Gastrocnemius medialis (tissue), 4 donors: ENCODE measurements around the gene TMEM87B.

Experiments used
- POLR2A ChIP-seq, 2 donors: fragments of 450-650 bp; IDR thresholded peaks; one replicate each; pipeline ENCODE4 v1.6.1; 2017; ENCODE audit warnings: antibody characterized with exemption in 2 of 2, mild to moderate bottlenecking in 2 of 2, moderate library complexity in 2 of 2
- TF ChIP-seq, protein P1 (sequence below), 5 experiments: fragments of 450-650 bp in 3 of 5; fragments of 200-600 bp in 2 of 5; sonication (generic) in 2 of 5; IDR thresholded peaks in 4 of 5; conservative IDR thresholded peaks in 1 of 5; 1 replicate in 4 of 5; 2 replicates in 1 of 5; pipeline ENCODE4 v1.5.1; 2016 to 2019; ENCODE audit warnings: antibody characterized with exemption in 5 of 5, mild to moderate bottlenecking in 3 of 5, moderate library complexity in 3 of 5

DNA sequence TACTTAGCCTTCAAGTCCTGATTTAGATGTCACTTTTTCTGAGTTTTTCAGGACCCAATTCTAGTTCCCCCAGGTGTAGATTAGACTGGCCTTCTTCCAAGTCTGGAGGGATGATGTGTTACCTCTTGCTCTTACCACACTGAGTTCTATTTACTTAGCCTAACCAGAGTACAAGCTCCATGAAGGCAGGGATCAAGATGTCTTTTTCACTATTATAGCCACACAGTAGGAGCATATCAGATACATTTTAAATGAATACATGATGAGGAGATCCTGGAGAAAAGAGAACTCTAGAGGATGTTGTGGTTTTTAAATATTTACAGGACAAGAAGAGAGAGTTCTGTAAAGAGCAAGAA, 30.3 kb downstream of the TMEM87B start:
- TF ChIP-seq, protein P1, sequence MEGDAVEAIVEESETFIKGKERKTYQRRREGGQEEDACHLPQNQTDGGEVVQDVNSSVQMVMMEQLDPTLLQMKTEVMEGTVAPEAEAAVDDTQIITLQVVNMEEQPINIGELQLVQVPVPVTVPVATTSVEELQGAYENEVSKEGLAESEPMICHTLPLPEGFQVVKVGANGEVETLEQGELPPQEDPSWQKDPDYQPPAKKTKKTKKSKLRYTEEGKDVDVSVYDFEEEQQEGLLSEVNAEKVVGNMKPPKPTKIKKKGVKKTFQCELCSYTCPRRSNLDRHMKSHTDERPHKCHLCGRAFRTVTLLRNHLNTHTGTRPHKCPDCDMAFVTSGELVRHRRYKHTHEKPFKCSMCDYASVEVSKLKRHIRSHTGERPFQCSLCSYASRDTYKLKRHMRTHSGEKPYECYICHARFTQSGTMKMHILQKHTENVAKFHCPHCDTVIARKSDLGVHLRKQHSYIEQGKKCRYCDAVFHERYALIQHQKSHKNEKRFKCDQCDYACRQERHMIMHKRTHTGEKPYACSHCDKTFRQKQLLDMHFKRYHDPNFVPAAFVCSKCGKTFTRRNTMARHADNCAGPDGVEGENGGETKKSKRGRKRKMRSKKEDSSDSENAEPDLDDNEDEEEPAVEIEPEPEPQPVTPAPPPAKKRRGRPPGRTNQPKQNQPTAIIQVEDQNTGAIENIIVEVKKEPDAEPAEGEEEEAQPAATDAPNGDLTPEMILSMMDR (IDR thresholded peaks at IDR 0.05 in 4 of 5, conservative IDR thresholded peaks at IDR 0.05 in 1 of 5) = no peak
- no peak for TF ChIP-seq POLR2A (IDR thresholded peaks at IDR 0.05)
